GM12872 (cell line): ENCODE measurements around the gene MPZL1.

Source experiments
- TF ChIP-seq, protein P1 (sequence below): IDR thresholded peaks from 3 replicates; pipeline ENCODE4 v1.5.1; 2011; ENCODE audit warnings: low read depth, mild to moderate bottlenecking, low read length, moderate library complexity; ENCODE audit not compliant: insufficient read depth

Gene MPZL1

DNA sequence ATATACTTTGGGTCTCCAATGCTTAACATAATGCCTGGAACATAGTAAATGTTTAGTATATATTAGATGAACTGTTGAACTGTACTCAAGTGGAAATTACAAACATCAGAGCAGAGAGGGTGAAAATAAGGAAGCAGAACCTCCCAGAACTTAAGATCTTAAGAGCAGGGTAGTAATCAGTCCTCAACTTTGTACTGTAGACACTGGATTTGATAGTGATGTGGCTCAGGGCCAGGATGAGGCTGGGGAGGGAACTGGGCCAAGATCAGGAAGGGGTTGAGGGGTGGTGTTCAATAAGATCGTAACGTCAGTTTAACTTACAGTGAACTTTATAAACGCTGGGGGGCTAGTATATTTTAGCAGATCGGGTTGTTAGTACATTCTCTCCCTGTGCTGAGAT lies 15.4 kb downstream of the MPZL1 start:
- TF ChIP-seq, protein P1, sequence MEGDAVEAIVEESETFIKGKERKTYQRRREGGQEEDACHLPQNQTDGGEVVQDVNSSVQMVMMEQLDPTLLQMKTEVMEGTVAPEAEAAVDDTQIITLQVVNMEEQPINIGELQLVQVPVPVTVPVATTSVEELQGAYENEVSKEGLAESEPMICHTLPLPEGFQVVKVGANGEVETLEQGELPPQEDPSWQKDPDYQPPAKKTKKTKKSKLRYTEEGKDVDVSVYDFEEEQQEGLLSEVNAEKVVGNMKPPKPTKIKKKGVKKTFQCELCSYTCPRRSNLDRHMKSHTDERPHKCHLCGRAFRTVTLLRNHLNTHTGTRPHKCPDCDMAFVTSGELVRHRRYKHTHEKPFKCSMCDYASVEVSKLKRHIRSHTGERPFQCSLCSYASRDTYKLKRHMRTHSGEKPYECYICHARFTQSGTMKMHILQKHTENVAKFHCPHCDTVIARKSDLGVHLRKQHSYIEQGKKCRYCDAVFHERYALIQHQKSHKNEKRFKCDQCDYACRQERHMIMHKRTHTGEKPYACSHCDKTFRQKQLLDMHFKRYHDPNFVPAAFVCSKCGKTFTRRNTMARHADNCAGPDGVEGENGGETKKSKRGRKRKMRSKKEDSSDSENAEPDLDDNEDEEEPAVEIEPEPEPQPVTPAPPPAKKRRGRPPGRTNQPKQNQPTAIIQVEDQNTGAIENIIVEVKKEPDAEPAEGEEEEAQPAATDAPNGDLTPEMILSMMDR: no peak

DNA sequence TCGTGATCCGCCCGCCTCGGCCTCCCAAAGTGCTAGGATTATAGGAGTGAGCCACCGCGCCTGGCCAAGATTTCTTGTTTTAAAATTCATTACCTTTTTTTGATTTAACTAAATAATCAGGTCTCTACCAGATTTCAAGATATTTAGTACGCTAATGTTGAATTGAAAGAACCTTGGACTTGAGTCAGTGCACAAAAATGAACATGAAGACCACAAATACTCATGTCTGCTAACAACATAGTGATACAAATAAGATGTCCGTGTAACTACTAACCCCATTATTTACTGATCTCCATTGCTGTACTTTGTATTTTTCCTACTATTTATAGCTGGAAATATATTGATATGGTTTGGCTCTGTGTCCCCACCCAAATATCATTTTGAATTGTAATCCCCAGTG lies 16.4 kb downstream of the MPZL1 start:
- TF ChIP-seq, protein P1: no peak

DNA sequence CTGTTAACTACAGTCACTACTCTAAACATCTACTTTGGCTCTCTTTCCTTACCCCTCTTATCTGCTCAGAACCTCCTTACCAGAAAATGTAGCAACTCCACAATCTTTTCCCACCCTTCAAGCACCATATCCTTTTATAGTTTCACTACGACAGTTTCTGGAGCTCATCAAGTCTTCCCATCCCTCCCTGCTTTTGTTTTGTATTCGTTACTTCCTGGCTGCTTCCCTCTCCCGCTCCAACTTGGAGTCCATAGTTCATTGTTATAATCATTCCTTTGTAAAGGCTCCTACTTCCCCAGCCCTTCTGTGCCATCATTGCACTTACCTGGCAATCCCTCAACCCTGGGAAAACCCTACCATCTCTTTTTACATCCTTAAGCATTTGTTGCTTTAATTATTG lies 18.0 kb downstream of the MPZL1 start:
- TF ChIP-seq, protein P1: no peak

DNA sequence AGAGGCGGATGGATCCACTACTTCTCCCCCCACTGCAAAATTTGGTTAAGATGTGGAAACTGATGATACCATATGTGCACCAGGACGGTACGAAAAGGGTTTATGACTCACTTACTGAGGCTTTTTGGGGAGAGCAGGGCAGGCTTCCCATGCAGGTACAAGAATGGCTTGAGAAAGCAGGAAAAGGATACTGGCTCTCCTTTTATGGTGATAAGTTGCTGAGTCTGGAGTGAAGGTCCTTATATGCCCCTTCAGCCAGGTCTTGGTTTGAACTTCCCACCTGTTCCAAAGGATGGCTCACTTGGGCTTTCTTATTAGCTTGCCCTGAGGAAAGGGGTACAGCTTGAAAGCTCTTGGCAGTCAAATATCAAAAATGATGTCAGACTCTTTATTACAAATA lies 23.1 kb downstream of the MPZL1 start:
- TF ChIP-seq, protein P1: no peak

DNA sequence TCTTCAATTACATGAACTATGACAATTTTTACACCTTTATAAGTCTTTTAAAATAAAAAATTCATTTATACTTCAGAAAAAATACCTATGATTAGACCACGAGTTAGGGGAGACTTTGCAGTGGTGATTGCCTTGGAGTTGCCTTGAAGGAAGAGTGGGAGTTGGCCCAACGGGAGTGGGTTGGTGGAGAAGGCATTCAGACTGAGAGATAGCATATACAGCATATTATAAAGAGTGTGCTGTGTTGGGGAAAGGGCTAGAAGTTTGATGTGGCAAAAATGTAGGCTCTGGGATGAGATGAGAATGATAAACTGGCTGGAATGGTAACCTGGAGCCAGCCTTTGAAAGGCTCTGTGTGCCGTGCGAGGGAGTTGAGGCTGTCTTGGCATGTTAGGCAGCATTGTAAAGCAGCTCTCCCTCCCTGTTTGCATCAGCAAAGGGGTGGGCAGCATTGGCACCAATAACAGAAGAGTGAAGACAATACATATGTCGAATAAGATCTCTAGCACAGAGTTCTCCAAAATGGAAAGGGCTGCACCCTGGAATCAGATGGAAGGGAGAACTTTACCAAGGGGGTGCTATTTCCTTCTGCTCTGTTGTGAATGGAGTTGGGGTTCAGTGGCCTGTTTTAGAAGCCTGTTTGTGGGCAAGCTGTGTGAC lies 24.4 kb downstream of the MPZL1 start:
- TF ChIP-seq, protein P1: no peak

DNA sequence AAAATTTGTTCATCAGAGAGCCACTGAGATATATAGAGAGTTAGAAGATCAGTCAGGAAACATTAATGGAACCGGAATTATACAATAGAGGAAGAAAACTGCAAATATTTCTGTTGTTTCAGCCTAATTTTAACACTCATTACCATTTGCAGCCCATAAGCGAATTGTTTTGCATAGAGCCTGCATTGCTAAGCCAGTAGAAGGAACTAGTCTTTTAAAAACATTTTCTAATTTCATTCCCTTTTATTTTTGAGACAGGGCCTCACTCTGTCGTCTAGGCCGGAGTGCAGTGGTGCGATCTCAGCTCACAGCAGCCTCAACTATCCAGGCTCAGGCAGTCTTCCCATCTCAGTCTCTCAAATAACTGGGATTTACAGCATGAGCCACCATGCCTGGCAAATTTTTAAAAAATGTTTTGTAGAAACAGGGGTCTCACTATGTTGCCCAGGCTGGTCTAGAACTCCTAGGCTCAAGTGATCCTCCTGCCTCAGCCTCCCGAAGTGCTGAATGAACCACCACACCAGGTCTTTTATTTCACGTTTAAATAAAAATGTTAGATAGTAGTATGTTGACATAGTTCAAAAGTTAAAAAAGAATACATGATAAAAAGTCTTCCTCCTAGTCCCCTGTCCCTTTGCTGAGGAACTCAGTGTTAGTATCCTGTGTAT lies 25.3 kb downstream of the MPZL1 start:
- TF ChIP-seq, protein P1: no peak

DNA sequence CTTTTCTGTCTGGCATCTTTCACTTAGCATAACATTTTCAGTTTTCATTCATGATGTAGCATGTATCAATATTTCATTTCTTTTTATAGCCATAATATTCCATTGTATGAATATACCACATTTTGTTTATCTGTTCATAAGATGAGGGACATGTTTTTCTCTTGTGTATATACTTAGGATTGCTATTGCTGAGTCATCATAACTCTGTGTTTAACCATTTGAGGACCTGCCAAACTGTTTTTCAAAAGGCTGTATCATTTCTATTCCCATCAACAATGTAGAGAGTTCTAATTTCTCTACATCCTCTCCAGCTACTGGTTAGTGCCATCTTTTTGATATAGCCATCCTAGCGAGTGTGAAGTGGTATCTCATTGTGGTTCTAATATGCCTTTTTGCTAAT lies 26.2 kb downstream of the MPZL1 start:
- TF ChIP-seq, protein P1: no peak
